NT2/D1 (cell line): ENCODE data around the gene HVCN1.

Source experiments
- SUZ12 ChIP-seq: IDR thresholded peaks from 2 replicates; pipeline ENCODE4 v1.6.1; 2011; ENCODE audit not compliant: insufficient read length, insufficient read depth; ENCODE audit errors: extremely low read depth
- YY1 ChIP-seq: IDR thresholded peaks from 2 replicates; pipeline ENCODE4 v1.6.1; 2011; ENCODE audit not compliant: insufficient read length, insufficient read depth
- ZNF274 ChIP-seq: IDR thresholded peaks from 2 replicates; pipeline ENCODE4 v1.6.1; 2011; ENCODE audit warnings: mild to moderate bottlenecking, low read depth, low read length

GRCh38 chr12:110635055-110635454, 53.9 kb downstream of the HVCN1 start:
- no peak for TF ChIP-seq ZNF274
- TF ChIP-seq YY1 = no peak
- TF ChIP-seq SUZ12 = no peak
